ENCODE measurements around the gene AP5Z1. TPM values are rescaled to one million over a fixed set of nuclear protein-coding genes. Genes with fewer than 3 reads are reported as not detected.
A peak's percentile ranks its signal among the peaks of the same experiment; 100 is the strongest.

Gene AP5Z1
- total RNA-seq, 1 experiment from 2014 or later = 26.5 TPM

DNA sequence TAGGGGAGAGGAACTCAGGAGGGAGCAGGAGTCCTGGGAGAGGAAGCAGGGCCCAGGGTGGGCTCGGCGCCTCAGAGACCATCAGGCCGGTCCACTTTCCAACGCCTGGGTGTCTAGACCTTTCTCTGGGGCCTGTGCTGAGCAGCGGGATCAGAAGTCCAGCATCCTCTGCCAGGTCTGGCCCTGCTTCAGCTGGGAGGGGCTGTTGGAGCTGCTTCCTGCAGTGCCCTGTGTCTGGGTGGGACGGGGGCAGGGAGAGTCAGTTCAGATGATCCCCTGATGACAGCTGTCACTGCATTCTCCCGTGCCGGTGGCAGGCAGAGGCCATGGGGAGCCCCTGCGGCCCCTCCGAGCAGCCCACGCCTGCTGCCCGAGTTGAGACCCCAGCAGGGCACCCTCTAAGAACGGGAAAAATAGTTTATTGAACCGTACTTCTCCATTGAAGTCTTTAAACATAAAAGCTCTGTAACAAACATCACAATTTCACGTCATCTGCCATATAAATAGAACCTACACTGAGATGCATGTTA, 23.3 kb downstream of the AP5Z1 start:
- intact Hi-C loops (cut with micrococcal nuclease) = loop anchor here (1.0 kb wide), 1 partner anchor 287 kb away; no protein-coding TSS in a partner anchor
- CTCF ChIA-PET = interaction anchor here (0.6 to 3.4 kb wide), 8 partner anchors 13 to 490 kb away, joined by 3 to 24 read pairs (median 4); partner anchors contain the start of gene AP5Z1
- H3K27ac Mint-ChIP-seq (ENCODE audit: low read depth, unreplicated experiment) = no peak overlapping the region
- DNase-seq (ENCODE audit: unreplicated experiment) = no peak
- H3K36me3 Mint-ChIP-seq (ENCODE audit: insufficient read depth, unreplicated experiment) = peaks cover 10% of the 10 kb centered on the region
- no peaks in the 10 kb centered on the region for H3K9me3 Mint-ChIP-seq (ENCODE audit: unreplicated experiment)
- no peak overlapping the region for H3K4me3 Mint-ChIP-seq (ENCODE audit: unreplicated experiment)
- no peaks in the 10 kb centered on the region for H3K27me3 Mint-ChIP-seq (ENCODE audit: insufficient read depth, unreplicated experiment)
- no peaks in the 10 kb centered on the region for H3K4me1 Mint-ChIP-seq (ENCODE audit: insufficient read depth, unreplicated experiment)
- TF ChIP-seq, protein P1, sequence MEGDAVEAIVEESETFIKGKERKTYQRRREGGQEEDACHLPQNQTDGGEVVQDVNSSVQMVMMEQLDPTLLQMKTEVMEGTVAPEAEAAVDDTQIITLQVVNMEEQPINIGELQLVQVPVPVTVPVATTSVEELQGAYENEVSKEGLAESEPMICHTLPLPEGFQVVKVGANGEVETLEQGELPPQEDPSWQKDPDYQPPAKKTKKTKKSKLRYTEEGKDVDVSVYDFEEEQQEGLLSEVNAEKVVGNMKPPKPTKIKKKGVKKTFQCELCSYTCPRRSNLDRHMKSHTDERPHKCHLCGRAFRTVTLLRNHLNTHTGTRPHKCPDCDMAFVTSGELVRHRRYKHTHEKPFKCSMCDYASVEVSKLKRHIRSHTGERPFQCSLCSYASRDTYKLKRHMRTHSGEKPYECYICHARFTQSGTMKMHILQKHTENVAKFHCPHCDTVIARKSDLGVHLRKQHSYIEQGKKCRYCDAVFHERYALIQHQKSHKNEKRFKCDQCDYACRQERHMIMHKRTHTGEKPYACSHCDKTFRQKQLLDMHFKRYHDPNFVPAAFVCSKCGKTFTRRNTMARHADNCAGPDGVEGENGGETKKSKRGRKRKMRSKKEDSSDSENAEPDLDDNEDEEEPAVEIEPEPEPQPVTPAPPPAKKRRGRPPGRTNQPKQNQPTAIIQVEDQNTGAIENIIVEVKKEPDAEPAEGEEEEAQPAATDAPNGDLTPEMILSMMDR (IDR thresholded peaks at IDR 0.05; ENCODE audit: unreplicated experiment) = no peak
- POLR2A ChIA-PET = interaction anchor here (1.4 kb wide), 1 partner anchor 23 kb away, joined by 3 read pairs; the partner anchor contains the start of gene AP5Z1
- BruUV-seq (replicated peaks) = no TSS peak

DNA sequence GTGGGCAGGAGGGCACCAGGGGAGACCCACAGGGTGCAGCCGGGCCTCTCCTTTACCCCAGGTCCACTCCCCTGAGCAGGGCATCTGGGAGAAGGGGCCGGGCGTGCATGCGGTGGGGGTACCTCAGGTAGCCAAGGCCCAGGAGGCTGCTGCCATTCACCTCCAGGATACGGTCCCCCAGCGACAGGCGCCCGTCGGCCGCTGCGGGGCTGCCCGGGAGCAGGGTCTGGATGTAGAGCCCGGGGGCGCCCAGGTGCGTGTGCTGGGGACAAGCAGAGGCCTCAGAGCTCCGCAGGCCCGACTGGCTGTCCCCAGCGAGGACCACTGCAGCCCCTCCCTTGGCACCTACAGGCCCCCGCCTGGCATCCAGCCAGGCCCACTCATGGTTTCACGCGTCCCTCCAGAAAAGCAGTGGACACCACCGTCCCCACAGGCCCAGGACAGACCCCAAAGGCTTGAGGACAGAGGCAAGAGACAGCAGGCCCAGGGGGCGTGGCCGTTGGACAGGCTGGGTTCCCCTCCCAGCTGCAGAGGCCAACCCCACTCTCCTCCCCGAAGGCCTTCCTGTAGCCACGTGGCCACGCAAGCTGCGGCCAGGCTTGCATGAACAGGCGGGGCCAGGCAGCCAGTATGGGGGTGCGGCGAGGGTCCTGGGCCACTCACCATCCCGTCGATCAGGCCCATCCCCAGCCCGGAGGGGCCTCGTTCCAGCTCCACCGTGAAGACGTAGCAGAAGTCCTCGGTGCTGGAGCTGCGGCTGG, 24.3 kb downstream of the AP5Z1 start:
- H3K27me3 Mint-ChIP-seq (ENCODE audit: insufficient read depth, unreplicated experiment) = no peaks in the 10 kb centered on the region
- intact Hi-C loops (cut with micrococcal nuclease) = no loop called here

DNA sequence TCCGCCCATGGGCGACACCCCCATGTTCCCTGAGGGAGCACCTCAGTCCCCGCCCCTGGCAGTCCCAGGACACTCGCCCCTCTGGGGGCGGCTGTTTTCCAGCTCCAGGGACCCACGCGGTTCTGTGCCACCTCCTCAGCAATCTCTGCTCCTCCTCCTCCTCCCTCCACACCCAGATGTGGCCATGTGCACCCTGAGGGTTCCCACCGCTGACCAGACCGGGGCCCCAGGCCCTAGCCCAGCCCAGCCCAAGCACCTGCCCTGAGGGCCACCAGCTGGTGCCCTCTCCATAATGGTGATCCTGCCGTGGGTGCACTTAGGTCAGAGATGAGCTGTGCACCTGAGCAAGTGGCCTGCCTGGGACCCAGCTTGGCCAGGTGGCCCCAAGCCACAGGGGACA, 25.1 kb downstream of the AP5Z1 start:
- CTCF ChIA-PET = interaction anchor here (0.8 to 3.4 kb wide), 2 partner anchors 15 to 285 kb away, joined by 4 to 24 read pairs; no protein-coding TSS in a partner anchor
- Mint-ChIP-seq H3K9me3 (ENCODE audit: unreplicated experiment) (no peaks in the 10 kb centered on the region), H3K4me1 (ENCODE audit: insufficient read depth, unreplicated experiment) (no peaks in the 10 kb centered on the region), H3K27ac (ENCODE audit: low read depth, unreplicated experiment) (no peak overlapping the region), H3K27me3 (ENCODE audit: insufficient read depth, unreplicated experiment) (no peaks in the 10 kb centered on the region), H3K36me3 (ENCODE audit: insufficient read depth, unreplicated experiment) (peaks cover 10% of the 10 kb centered on the region), H3K4me3 (ENCODE audit: unreplicated experiment) (no peak overlapping the region)
- POLR2A ChIA-PET = no interaction called here
- BruUV-seq (replicated peaks) = no TSS peak
- no peak for DNase-seq (ENCODE audit: unreplicated experiment)
- TF ChIP-seq, protein P1 (IDR thresholded peaks at IDR 0.05; ENCODE audit: unreplicated experiment) = no peak
- intact Hi-C loops (cut with micrococcal nuclease) = no loop called here

More for the DNA sequence above, 24.3 kb downstream of the AP5Z1 start:
- ChIA-PET CTCF (interaction anchor here (0.6 to 3.4 kb wide), 3 partner anchors 14 to 326 kb away, joined by 4 to 24 read pairs (median 12); no protein-coding TSS in a partner anchor), POLR2A (interaction anchor here (1.4 kb wide), 1 partner anchor 24 kb away, joined by 3 read pairs; the partner anchor contains the start of gene AP5Z1)
- H3K4me3 Mint-ChIP-seq (ENCODE audit: unreplicated experiment) = no peak overlapping the region
- H3K9me3 Mint-ChIP-seq (ENCODE audit: unreplicated experiment) = no peaks in the 10 kb centered on the region
- peak; percentile 23 for DNase-seq (ENCODE audit: unreplicated experiment)
- BruUV-seq (replicated peaks) = no TSS peak
- no peak overlapping the region for H3K27ac Mint-ChIP-seq (ENCODE audit: low read depth, unreplicated experiment)
- no peaks in the 10 kb centered on the region for H3K4me1 Mint-ChIP-seq (ENCODE audit: insufficient read depth, unreplicated experiment)
- TF ChIP-seq, protein P1 (IDR thresholded peaks at IDR 0.05; ENCODE audit: unreplicated experiment) = no peak
- H3K36me3 Mint-ChIP-seq (ENCODE audit: insufficient read depth, unreplicated experiment) = peaks cover 10% of the 10 kb centered on the region

Data from MCF 10A (cell line).